NOMO-1 treated with dmso at 0.1 percent for 144 hours (cell line): Measurements from ENCODE around the gene PCGF3.
A peak's percentile ranks its signal among the peaks of the same experiment; 100 is the strongest.
"Not testable (repeated sequence)": the region's sequence is repeated elsewhere in the genome, so short reads cannot be mapped to it uniquely, and the experiment has no call there.

ENCODE experiments used
- DNase-seq: peaks from one replicate; lab custom pipeline; 2025; ENCODE audit not compliant: unreplicated experiment; lab: John Stamatoyannopoulos, UW

PCGF3 gene

GRCh38 chr4:667545-667925, 38.1 kb upstream of the PCGF3 start:
- no peak for DNase-seq

- not testable (repeated sequence) for DNase-seq
These were observed 37.4 kb upstream of the PCGF3 start for GRCh38 chr4:668219-668618.

GRCh38 chr4:669806-670559, 35.6 kb upstream of the PCGF3 start:
- not testable (repeated sequence) for DNase-seq

GRCh38 chr4:671769-672168, 33.9 kb upstream of the PCGF3 start:
- no peak for DNase-seq

GRCh38 chr4:673349-674091, 32.1 kb upstream of the PCGF3 start:
- DNase-seq = no peak

- DNase-seq = peak; percentile 90
These were observed 31.2 kb upstream of the PCGF3 start, which contains the start of the genes ATP5ME and MYL5 for GRCh38 chr4:674172-675035. Gene ATP5ME, minus strand, starts transcription at chr4:674276. Its CDS starts 29 bp downstream, at chr4:674247. Gene MYL5, plus strand, starts transcription at chr4:674542. Its CDS starts 3,485 bp downstream, at chr4:678027.

GRCh38 chr4:675036-675882, 30.4 kb upstream of the PCGF3 start:
- DNase-seq = no peak

- no peak for DNase-seq
These were observed 29.4 kb upstream of the PCGF3 start for GRCh38 chr4:675980-676870.

GRCh38 chr4:676871-677235, 28.8 kb upstream of the PCGF3 start:
- DNase-seq = no peak

GRCh38 chr4:677431-678293, 28.0 kb upstream of the PCGF3 start:
- no peak for DNase-seq

- no peak for DNase-seq
These were observed 27.1 kb upstream of the PCGF3 start for GRCh38 chr4:678331-679103.

- no peak for DNase-seq
These were observed 26.5 kb upstream of the PCGF3 start for GRCh38 chr4:679104-679481.

GRCh38 chr4:679629-680028, 26.0 kb upstream of the PCGF3 start:
- DNase-seq = no peak

GRCh38 chr4:680091-680490, 25.5 kb upstream of the PCGF3 start:
- DNase-seq = no peak

- no peak for DNase-seq
These were observed 25.1 kb upstream of the PCGF3 start for GRCh38 chr4:680551-680927.

- no peak for DNase-seq
These were observed 24.5 kb upstream of the PCGF3 start for GRCh38 chr4:680928-681645.

GRCh38 chr4:681736-682451, 23.7 kb upstream of the PCGF3 start:
- DNase-seq = no peak
